ENCODE data around the gene NEGR1. TPM values are rescaled to one million over a fixed set of nuclear protein-coding genes. Genes with fewer than 3 reads are reported as not detected.

The NEGR1 gene
- total RNA-seq, 1 donor from 2014 or later: 34.7 TPM

DNA sequence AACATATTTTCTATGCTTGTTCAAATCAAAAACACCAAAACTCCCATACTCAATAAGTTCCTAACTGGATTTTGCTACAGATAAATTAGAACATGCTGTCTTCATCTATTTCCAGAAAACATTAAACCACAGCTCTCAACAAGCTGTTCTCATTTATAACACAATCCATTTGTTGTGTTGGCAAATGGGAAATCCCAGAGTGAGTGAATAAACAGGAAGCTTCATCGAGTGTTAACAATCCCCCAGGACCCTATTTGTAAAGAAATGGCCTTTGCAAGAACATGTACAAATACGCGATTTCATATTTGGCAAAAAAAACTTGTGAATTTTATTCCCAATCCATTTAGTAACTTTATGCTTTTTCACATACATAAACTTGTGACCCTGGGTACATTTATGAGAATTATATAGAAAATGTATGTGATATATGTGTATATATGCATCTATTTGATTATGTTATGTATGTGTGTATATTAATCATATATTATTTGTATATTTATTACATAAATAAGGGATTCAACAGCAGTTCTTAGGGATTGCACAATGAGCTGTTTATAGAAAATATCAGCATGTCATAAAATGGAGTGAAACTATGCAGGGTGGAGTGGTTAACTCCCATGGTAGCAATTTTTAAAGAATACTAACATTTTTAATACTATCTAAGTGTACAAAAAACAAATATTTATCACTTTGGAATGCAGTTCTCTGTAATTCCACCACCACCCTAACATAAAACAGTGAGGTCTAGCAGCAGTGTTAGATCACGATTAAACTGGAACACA, 160.0 kb downstream of the NEGR1 start:
- no peak for DNase-seq (ENCODE audit: low spot score)

DNA sequence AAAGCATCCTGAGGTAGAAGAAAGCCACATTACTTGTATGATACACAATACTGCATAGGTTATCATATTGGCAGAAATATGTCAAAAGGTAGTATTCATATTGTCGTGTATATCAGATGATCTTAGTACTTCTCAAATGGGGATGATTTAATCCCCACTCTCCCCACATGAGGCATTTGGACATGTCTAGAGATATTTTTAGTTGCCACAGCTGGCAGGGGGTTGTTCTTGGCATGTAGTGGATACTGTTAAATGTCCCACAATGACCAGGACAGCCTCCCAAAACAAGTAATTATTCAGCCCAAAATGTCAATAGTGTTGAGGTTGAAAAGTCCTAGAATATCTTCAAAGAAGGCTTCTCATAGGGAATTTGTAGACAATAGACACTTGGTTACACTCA, 162.8 kb downstream of the NEGR1 start:
- DNase-seq (ENCODE audit: low spot score): no peak

DNA sequence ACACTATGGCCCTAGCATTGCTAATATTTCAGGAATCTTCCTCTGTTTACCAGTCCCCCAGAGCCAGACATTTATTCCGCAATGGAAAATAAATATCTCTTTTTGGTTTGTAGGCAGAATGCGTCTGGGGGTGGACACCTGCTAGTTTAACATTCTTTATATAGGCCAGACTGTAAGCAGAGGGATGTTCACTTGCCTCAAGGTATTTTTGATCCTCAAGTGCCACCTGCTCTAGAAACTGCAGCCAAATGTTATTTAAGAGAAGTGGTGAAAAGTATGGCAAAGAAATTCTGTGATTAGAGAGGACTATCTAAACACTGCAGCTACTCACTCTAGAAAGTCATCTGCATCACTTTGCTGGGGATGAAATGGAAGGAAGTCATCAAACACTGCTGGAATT, 164.7 kb downstream of the NEGR1 start:
- DNase-seq (ENCODE audit: low spot score): no peak

DNA sequence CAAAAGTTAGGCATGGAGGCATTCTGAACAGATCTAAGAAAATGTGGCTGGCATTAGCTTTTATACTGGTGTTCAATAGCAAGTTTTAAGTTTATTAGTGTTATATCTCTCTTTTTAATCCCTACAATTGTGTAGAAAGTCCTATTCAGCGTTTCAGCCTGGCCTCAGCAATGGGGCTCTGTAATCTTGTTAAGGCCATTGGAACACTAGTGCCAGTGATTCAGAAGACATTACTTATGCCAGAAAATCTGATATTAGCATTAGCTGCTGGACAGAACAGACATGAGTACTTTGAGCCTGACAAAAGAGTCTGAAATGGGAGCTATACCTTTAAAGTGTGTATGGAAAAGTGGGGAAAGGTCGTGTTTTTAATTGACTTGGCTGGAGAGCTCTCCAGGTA, 167.0 kb downstream of the NEGR1 start:
- no peak for DNase-seq (ENCODE audit: low spot score)

DNA sequence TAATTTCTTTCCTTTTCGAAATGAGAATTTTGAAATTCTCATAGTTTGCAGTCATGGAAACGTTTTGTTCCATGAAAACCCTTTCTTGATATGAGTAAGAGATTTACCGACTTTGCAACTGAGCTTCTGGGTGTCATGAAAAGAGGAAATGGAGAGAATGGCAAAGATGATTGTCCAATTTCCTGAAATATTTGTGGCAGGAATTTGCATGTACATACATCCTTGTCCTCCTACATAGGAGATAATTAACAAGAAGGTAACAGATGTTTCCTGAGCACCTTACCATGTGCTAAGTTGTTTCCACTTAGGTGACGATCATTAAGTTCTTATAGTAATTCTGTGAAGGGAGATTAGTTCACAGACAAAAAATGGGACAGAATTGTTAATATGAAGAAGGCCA, 170.7 kb downstream of the NEGR1 start:
- no peak for DNase-seq (ENCODE audit: low spot score)

DNA sequence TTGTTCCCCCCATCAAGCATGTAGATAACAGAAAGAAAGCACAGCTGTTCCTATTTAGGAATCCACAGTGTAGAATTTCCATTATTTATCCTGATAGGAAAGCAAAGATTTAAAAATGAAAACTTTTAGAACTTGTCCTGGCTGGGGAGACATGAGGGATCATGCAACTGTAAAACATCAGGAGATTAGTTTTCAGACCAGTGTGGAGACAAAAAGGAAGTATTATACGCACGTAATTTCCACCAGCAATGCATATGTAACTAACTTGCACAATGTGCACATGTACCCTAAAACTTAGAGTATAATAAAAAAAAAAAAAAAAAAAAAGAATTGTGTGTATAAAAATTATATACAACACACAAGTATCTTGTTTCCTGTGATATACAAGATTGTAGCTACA, 172.4 kb downstream of the NEGR1 start:
- no peak for DNase-seq (ENCODE audit: low spot score)

DNA sequence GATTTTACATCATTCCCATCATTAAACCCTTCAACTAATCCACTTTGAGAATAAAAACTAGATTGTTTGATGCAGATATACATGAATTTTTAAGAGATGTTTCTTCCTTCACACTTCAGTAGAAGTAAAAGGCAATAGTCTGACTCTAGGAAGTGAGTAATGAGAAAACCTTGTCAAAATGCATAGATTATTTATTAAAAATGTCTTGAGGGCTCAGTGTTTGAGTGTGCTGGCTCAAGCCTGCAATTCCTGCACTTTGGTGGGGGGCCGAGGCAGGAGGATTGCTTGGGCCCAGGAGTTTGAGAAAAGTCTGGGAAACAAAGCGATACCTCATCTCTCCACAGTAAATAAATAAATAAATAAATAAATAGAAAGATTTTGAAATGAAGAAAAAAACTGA, 177.1 kb downstream of the NEGR1 start:
- DNase-seq (ENCODE audit: low spot score): no peak

DNA sequence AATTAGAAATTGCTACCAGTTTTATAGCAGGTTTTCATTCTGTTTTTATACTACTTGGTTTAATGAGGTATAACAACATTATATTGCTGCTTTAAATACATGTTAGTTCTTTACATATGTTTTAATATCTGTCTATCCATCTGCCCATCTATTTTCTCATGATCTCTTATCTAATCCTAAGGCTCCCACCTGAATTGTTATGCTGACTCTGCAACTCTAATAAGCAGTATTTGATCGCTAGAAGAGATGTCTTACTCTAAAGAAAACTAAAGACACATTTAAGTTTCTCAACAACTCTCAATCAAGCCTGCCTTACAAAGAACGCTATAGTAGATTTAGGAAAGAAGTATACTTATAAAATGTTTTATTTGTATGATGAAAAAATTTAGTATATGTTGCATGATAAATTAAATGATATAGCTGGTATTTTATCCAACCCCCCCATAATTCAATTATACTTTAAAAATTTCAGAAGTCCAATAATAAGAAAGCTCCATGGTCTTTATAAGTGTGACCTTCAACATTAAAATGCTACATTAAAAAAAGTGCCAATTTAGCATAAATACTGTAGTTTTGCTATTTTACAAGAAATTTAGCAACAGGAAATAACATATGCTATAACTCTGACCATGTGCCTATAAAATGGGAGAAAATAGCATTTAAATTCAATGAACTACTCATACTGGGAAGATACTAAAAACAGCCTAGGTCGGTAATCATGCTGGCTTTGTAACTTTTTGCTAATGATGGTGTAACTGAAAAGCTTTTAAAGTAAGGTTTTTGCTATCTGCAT, 180.3 kb downstream of the NEGR1 start:
- DNase-seq (ENCODE audit: low spot score): no peak

DNA sequence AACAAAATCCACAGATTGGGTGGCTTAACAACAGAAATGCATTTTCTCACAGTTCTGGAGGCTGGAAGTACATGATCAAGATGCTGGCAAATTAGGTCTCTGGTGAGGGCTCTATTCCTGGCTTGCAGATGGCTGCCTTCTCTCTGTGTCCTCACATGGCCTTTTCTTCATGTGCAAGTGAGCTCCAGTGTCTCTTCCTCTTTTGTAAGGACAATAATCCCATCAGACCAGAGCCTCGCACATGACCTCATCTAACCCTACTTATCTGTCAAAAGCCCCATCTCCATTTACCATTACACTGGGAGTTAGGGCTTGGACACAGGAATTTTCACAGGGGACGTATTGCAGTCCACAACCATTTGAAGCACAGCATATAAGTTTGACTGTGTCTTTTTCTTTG, 181.6 kb downstream of the NEGR1 start:
- DNase-seq (ENCODE audit: low spot score): no peak

DNA sequence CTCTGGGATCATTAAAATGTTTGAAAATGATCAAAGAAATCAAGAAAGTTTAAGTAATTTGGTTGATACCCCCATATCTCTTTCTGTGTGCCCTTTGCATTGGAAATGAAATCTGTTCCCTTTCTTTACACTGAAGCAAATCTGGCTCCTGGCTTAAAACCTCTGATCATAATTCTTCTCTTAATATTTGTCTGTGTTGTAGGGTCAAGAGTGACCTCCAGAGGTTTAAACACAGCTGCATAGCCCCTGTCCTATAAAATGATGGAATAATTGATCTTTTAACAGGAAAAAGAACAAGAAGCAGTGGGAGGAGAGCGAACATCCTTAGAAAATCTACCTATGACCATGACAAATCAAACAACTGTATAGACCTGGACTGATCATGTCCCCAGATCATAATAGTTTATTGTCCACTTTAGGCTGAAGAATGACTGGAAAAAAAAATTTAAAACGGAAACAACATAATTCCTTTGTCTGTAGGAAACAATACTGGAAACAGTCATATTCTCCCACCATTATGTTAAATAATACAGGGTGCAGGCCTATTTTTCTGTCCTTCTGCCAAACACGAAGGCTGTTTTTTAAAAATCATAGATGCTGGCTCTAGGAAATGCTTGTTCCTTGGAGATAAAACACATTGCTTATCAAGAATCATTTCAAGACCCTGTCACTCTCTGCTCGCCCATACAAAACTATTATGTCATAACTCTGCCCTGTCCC, 184.3 kb downstream of the NEGR1 start:
- no peak for DNase-seq (ENCODE audit: low spot score)

DNA sequence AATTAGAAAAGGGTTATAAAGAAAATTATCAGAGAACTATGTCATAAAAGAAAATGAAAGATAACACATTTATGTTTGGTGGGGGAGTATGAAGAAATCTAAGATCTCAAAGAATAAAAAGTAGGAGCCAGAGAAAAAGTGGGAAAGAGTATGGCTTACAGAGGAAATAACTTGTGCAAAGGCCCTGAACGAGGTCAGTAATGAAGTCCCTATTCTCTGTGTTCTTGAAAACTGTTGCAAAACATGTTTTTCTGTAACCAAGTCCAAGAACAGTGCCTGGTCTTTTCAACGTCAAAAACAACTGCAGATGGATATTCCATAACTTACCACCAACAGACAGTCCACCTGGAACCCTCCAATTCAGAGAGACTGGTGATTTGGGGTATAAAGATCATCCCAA, 188.1 kb downstream of the NEGR1 start:
- no peak for DNase-seq (ENCODE audit: low spot score)

DNA sequence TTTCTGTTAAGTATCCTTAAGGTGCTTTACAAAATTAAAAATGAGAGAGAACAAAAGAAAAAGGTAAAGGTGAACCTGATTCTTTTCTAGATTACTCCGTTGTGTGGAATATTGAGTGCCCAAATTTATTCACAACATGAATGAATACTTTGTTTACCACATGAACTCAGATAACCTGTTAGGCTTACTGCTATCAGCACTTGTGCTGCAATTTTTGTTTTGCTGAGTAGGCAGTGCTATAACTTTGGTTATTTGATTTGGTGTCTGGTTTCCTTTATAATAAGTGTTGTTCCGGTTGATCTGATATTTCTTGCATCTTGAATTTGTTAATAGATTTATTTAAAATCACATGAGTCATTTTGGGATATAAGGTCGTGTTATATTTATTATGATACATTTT, 195.9 kb downstream of the NEGR1 start:
- DNase-seq (ENCODE audit: low spot score): no peak

DNA sequence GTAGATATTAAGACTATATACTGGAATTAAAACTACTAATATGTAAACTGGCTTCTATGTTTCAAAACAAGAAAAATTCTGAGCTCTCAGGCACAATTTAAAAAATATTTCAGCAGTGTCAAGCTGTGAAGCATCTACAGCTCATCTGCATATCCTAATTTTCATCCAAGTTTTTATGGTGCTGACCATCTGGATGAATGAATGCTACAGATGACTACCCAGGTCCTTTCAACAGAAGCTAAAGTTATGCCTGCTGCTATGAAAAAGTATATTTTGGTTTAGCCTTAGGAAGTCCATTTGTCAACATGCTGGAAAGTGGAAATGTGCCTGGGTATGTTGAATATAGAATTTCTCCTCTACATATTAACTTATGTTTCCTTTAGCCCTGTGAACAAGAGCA, 206.9 kb downstream of the NEGR1 start:
- no peak for DNase-seq (ENCODE audit: low spot score)

DNA sequence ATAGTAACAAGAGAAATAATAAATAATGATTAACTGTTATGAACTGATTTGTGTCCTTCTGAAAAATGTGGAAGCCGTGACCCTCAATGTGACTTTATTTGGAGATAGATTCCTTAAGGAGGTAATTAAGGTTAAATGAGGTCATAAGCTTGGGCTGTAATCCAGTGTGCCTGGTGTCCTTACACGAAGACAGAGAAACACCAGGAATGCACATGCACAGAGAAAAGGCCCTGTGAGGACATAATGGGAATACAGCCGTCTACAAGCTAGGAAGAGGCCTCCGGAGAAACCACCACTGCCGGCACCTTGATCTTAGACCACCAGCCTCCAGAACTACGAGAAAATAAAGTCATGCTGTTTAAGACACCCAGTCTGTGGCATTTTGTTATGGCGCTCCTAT, 215.9 kb downstream of the NEGR1 start:
- no peak for DNase-seq (ENCODE audit: low spot score)

DNA sequence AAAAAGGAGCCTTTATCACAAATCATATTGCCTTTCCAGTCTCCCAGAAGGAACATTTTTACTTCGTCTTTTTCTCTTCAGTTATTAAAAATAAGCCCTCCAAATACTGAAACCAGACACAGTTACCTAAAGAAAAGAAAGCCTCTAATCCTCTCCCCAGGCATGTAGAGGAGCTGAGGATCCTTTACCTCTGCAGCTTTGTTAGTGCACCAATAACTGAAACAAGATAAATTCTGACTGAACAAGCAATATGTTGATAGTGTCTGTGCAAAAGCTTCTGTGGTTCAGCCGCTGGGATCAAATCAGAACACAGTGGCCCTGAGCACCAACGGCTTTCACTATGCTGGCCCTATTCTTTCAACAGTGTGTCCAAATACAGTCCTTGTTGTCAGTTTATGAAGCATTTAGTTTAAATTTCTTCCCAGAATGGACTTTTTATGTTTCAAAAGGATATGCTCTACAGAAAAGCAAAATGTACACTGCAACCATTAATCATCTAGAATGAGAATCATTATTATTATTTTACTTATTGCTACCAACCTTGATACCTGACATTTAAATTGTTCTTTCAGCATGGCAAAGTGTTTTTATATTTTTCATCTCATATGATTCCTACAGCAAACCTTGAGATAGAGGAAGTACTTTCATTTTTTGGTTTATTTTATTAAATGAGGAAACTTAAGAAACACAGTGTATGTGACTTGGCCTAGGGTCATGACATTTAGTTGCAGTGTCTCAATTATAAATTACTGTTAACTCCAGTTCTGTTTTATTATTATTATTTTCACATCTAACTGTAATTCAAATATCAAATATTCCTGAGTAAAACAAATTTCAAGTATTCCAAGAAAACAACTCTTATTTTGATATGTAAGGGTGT, 217.9 kb downstream of the NEGR1 start:
- DNase-seq (ENCODE audit: low spot score): no peak

DNA sequence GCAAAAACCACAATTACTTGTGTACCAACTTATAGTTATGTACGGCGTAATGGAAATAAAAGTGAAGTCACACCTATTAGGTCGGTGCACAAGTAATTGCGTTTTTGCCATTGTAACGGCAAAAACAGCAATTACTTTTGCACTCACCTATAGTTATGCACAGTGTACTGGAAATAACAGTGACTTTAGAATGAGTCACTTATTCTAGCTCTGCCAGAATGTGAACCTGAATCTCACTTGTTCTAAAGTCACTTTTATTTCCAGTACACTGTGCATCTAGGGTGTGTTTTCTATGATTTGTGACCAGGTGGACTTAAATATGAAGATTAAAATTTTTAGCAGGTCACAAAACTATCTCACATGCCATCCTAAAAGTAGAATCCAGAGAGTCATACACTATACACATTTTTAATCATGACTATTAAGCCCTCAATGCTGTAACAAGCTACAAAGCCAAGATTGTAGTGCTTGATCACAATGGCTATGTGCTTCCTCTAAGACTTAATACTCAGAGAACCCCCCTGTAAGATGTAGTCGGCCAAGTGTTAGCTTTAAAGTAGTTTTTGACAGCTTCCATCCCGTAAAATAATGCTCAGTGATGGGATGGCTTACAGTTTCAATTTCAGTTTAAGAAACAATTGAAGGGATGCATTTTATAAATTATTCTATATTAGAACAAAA, 218.8 kb downstream of the NEGR1 start:
- no peak for DNase-seq (ENCODE audit: low spot score)

DNA sequence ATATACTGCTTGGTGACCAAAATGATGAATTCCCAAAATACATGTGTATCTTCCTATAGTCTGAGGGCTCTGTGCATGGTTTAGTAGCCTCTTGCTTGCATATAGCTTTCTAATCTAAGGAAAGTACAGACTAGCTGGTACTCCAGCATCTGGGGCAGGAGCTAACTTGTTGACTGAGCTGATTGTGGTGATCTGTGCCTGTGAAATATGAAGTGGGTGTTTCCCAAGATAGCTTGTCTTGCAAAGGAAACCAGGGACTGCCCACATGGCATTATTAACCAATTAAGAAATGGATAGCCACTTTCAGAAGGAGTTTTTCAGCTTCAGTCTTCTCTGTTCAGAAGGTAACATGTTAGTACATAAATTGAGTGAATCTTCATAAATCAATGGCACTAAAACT, 219.8 kb downstream of the NEGR1 start:
- DNase-seq (ENCODE audit: low spot score): no peak

DNA sequence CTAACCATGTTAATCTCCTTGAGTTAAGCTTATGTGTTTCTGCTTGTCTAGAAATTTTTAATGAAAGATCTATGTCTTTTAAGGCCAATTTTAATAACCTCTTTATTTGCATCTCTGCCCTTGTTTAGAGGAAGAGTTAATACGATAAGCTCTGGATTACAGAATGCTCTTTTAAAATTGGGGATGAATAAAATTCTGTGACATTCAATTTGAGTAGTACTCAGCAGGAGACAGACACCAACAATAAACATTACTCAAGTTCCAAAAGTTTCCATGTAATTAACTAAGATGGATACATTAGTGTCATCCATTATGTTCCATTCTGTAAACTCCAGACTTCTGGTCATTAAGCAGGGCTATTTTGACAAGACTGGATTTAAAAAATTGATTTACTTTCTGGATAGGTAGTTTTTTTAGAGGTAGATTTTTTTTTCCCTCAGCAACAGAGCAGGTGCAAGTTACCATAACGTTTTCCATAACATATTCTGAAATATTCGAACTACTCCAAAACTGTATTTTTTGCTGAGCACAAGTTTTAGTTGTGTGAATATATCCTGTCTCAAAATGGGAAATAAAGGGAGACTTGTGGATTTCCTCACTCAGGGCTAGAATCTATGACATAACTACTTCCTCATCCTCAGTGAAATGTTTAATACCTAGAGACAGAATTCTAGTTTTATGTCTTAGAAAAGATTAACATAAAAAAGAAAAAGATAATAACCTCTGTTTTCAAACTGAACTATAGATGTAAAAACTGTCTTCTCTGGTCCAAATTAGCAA, 221.7 kb downstream of the NEGR1 start:
- no peak for DNase-seq (ENCODE audit: low spot score)

DNA sequence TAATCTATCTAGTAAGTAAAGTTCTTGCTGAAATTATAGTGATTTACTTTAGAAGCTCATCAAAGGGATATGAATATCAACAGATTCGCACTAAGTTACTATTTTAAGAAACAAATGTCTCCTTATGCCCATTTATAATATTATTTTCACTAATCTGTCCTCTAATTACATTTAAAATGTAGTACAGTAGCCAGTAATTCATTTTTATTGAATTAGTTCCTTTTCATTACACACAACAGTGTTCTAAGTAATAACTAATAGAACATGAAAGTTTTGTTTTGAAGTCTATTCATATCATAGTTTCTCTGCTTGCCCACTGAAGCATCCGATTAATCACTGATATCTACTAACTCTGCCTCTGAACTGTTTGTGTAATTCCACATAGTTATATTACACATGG, 225.8 kb downstream of the NEGR1 start:
- no peak for DNase-seq (ENCODE audit: low spot score)

DNA sequence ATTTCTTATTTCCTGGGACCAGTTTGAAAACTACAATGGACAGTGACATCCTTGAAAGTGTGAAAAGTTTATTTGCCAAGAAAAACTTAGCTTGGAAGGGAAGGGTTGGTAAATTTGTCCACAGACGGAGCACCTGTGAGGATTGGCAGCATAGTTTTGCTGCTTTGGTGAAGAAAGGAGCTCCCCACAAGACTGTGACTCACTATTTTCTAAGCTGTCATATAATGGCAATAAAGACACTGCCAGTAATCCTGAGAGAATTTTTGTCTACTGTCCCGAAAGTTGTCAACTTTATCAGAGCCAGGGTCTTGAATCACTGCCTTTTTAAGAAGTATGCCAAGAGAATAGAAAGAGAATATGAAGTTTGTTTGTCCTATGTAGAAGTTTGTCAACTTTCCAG, 230.8 kb downstream of the NEGR1 start:
- DNase-seq (ENCODE audit: low spot score): no peak
